Measurements from ENCODE around the gene PCBD2.
"Not testable (repeated sequence)": the region's sequence is repeated elsewhere in the genome, so short reads cannot be mapped to it uniquely, and the experiment has no call there.

Gene PCBD2

DNA sequence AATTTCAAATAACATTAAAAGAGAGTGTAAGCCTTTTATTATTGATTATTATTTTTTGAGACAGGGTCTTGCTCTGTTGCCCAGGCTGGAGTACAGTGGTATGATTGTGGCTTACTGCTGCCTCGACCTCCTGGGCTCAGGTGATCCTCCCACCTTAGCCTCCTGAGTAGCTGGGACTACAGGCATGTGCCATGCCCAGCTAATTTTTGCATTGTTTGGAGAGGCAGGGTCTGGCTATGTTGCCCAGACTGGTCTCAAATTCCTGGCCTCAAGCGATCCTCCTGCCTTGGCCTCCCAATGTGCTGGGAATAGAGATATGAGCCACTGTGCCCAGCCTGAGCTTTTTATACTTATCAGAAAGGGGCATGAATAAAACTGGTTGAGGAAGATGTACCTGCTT, 5.8 kb downstream of the PCBD2 start:
- DNase-seq, result not testable (repeated sequence)

DNA sequence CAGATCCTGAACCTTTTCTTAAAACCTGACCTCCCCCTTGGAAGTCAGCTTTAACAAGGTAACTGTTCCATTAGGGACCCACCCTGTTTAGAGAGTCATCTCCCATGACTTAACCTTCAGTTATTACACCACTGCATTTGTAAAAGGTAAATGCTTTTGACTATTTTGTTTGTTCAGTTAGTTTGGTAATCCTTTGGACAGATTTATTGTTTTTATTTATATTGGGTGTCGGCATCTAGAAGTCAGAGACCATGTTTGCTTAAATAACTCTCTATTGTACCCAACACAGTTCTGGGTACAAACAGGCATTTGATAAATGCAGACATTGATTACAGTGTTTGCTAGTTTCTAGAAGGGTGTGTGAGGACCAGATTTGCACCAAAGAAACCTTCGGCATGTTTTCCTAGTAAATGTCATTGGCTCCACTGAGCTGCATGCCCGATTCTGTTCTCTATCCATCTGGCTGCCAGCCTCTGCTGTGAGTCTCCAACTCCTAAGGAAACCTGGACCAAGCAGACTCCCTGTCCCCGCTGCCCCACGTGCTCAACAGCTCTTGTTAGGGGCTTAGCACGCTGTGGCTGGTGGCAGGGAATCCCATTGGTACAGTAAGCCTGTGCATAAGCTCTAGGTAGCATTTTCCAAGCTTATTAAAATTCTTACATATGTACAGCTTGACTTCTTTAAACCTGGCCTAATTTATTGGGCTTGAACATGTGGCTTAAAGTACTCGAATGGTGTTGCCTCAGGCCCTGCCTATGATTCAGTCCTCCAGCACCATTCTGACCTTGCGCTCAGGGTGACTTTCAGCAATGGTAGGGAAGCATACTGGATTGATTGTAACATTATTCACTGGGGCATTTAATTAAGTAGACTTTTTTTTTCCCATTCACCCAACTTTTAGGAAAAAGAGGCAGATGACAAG, 6.6 kb downstream of the PCBD2 start:
- DNase-seq, result no peak

DNA sequence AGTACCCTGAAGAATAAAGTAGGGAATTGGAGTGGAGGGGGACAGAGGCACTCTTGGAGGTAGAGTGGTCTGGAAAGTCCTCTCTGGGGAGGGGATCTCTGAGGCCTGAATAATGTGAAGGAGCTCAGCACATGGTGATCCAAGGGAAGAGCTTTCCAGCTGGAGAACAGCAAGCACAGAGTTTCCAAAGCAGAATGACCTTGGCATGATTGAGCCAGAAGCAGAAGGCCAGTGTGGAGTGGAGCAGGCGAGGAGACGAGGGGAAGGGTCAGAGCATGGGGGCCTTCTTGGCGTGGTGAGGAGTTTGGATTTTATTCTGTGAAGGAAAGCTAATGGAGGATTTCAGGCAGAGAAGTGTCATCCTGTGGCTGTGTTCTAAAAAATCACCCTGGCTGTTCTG, 8.3 kb downstream of the PCBD2 start:
- no peak for DNase-seq

GRCh38 chr5:134913795-134914194, 8.9 kb downstream of the PCBD2 start:
- no peak for DNase-seq

- no peak for DNase-seq
Observed at GRCh38 chr5:134917070-134917815, 12.3 kb downstream of the PCBD2 start.

- DNase-seq, result no peak
Observed at GRCh38 chr5:134918861-134919260, 13.9 kb downstream of the PCBD2 start.

GRCh38 chr5:134920848-134921575, 16.1 kb downstream of the PCBD2 start:
- no peak for DNase-seq

DNA sequence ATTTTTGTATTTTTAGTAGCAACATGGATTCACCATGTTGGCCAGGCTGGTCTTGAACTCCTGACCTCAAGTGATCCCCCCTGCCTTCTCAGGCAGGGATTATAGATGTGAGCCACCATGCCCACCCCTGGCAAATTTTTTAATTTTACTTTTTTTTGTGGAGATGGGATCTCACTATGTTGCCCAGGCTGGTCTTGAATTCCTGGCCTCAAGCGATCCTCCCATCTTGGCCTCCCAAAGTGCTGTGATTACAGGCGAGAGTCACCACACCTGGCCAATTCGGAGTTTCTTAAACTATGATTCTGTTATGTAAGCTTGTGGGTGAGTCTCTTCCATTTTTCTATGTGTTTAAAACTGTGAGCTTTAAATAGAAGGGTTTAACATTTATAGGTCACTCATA, 27.6 kb downstream of the PCBD2 start:
- DNase-seq, result no peak

DNA sequence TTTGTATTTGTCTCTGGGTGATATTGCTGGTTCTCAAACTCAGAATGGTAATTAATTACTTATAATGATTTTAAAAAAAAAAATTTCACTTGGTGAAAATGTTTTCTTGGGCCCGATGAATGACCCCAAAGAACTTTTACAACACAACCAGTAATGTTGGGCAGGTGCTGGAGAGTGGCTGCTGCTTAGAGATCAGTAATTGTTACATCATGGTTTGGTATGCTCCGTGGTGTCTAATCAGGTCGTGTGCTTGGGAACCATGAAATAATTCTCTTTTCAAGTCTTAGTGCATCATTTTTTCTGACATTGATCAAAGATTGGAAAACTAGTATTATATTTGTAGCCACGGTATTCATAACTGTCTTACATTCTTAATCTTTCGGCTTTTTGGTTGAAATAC, 29.3 kb downstream of the PCBD2 start:
- DNase-seq, result no peak

- no peak for DNase-seq
Observed at GRCh38 chr5:134935711-134936602, 31.0 kb downstream of the PCBD2 start.

DNA sequence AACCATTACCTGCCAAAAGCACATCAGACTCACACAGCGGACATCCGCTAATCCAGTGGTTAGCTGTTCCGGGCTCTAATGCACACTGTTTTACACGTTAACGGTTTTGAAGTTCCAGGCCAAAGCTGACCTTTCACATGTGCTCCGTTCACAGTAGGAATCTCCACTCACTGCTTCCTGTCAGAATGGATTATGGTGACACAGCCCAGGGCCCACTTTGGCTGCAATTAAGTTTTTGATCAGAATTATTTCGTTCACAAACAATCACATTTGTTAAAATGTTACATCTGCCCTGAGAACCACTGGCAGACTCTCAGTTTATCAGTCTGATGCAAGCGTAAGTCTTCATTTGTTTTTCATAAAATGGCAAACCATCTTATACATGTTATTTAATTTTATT, 32.6 kb downstream of the PCBD2 start:
- no peak for DNase-seq

- DNase-seq, result no peak
Observed at GRCh38 chr5:134938030-134938429, 33.1 kb downstream of the PCBD2 start.

GRCh38 chr5:134939500-134939899, 34.6 kb downstream of the PCBD2 start:
- no peak for DNase-seq

GRCh38 chr5:134943547-134943946, 38.6 kb downstream of the PCBD2 start:
- DNase-seq, result no peak

DNA sequence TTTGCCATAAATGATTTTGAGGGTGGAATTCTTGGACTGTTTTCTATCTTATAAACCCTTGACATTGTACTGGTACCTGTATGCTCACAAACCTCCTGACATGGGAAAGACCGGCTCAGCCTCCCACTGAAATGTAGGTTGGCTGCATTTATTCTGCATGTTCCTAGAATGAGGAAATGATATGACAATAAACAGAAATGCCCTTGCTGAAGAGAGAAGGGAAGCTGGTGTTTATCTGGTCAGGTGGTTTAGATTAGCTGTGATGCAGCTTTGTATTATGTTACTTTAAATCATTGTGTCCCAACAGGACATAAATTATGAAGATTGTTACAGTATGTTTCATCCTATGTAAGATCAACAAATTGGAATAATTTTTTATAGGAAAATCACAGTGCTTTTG, 39.7 kb downstream of the PCBD2 start:
- no peak for DNase-seq

GRCh38 chr5:134945041-134945440, 40.1 kb downstream of the PCBD2 start:
- DNase-seq, result no peak

DNA sequence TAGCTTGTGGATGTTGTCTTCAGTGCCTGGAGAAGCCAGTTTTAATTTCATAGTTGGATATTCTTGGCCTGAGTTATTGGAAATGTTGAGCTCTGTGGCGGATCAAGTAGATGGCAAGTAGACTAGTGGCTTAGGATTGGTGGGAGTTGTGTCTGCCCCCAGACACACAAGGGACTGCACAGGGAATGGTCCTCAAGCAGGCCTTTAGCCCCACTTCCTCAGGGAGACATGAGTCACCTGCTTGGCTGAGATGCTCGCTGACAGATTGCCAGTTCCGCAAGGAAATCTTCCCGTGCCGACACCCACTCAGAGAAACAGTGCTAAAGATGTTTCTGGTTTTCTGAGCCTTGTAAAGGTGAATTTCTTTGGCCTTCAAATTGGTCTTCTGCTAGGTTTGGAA, 44.0 kb downstream of the PCBD2 start:
- no peak for DNase-seq

DNA sequence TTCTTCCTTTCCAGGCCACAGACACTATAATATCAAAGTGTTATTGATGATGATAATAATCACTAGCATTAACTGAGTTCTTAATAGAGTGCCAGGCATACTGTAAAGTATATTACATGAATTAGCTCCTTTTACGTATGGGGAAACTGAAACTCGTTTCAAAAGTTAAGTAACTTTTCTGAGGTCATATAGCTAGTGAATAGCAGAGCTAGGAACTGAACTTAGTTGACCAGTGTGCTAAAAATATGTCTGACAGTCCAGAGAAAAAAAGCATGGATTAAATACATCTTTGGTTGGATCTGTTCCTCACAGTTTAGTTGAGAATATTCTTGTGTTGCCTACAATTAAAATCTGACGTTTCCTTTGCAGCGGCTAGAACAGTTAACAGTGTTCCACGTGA, 44.4 kb downstream of the PCBD2 start:
- DNase-seq, result no peak

GRCh38 chr5:134957920-134958608, 53.1 kb downstream of the PCBD2 start:
- DNase-seq, result no peak

- DNase-seq, result no peak
Observed at GRCh38 chr5:134958755-134959154, 53.8 kb downstream of the PCBD2 start.

DNA sequence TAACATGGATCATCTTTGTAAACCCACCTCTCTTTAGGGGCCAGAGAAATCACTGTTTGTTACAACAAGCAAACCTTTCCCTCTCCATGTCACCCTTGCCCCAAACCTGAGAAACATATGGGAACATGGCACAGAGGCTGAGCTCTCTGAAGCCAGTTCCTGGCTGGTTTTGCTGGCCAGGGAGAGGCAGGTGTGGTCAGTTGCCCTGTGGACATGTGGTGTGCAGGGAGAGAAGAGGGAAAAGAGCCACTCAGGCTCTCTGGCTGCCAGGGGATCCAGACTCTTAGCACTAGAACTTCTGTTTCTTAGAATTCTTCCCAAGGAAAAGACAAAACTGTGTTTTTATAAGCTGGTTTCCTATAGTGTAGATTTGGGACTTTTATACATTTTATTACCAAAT, 58.2 kb downstream of the PCBD2 start:
- no peak for DNase-seq
